ENCODE measurements around the gene ATF3.

ATF3 gene

GRCh38 chr1:212587016-212587887 lies 21.3 kb upstream of the ATF3 start:
- no peak for DNase-seq

- DNase-seq = no peak
Measured at GRCh38 chr1:212587888-212588510, 20.6 kb upstream of the ATF3 start.

- DNase-seq = no peak
Measured at GRCh38 chr1:212589446-212589845, 19.1 kb upstream of the ATF3 start.

GRCh38 chr1:212591922-212592321 lies 16.6 kb upstream of the ATF3 start:
- DNase-seq = no peak

GRCh38 chr1:212593821-212594251 lies 14.7 kb upstream of the ATF3 start:
- no peak for DNase-seq

GRCh38 chr1:212594640-212595039 lies 13.9 kb upstream of the ATF3 start:
- DNase-seq = peak; percentile 82

GRCh38 chr1:212595229-212595628 lies 13.3 kb upstream of the ATF3 start:
- peak; percentile 54 for DNase-seq

- peak; percentile 63 for DNase-seq
Measured at GRCh38 chr1:212595787-212596714, 12.5 kb upstream of the ATF3 start.

- DNase-seq = no peak
Measured at GRCh38 chr1:212596798-212597197, 11.8 kb upstream of the ATF3 start.

- DNase-seq = no peak
Measured at GRCh38 chr1:212597487-212597886, 11.1 kb upstream of the ATF3 start.

- peak; percentile 73 for DNase-seq
Measured at GRCh38 chr1:212600071-212600915, 8.3 kb upstream of the ATF3 start.

- DNase-seq = peak; percentile 52
Measured at GRCh38 chr1:212600980-212601379, 7.6 kb upstream of the ATF3 start.

- peak; percentile 35 for DNase-seq
Measured at GRCh38 chr1:212601524-212601923, 7.0 kb upstream of the ATF3 start.

GRCh38 chr1:212605441-212606394 lies 2.8 kb upstream of the ATF3 start:
- DNase-seq = no peak

- DNase-seq = peak; percentile 74
Measured at GRCh38 chr1:212606395-212607205, 2.0 kb upstream of the ATF3 start.

GRCh38 chr1:212607206-212607912 lies 1.2 kb upstream of the ATF3 start:
- DNase-seq = peak; percentile 57

GRCh38 chr1:212607913-212608391 lies 609 bp upstream of the ATF3 start:
- DNase-seq = no peak

GRCh38 chr1:212608959-212609700 lies 569 bp downstream of the ATF3 start:
- peak; percentile 71 for DNase-seq

Data from NCI-H69 (cell line).